Mesothelial cell of epicardium (in vitro differentiated cells): ENCODE measurements around the gene PTPRN2. TPM values are rescaled to one million over a fixed set of nuclear protein-coding genes. Genes with fewer than 3 reads are reported as not detected.

Source experiments
- DNase-seq, 2 experiments: peaks; one replicate each; pipeline ENCODE4 v3.0.0; 2021; ENCODE audit warnings: low spot score in 2 of 2; ENCODE audit not compliant: unreplicated experiment in 2 of 2
- H3K27ac Mint-ChIP-seq: 2 replicates; pipeline ENCODE4 v1.8.0; 2021; ENCODE audit warnings: mixed read lengths
- H3K27me3 Mint-ChIP-seq: 2 replicates; pipeline ENCODE4 v1.8.0; 2021; ENCODE audit warnings: low read depth, mixed read lengths
- H3K36me3 Mint-ChIP-seq: 2 replicates; pipeline ENCODE4 v1.8.0; 2021; ENCODE audit warnings: mixed read lengths
- H3K4me1 Mint-ChIP-seq: 2 replicates; pipeline ENCODE4 v1.8.0; 2021; ENCODE audit warnings: mixed read lengths
- H3K4me3 Mint-ChIP-seq: 2 replicates; pipeline ENCODE4 v1.8.0; 2021; ENCODE audit warnings: mild to moderate bottlenecking, moderate library complexity, mixed read lengths
- H3K9me3 Mint-ChIP-seq: 2 replicates; pipeline ENCODE4 v1.8.0; 2021; ENCODE audit warnings: mixed read lengths
- total RNA-seq: library from RNA; stranded (reverse); gene quantifications from 3 replicates; pipeline ENCODE4 v1.2.1, GENCODE V29; 2021
- TF ChIP-seq, protein P1 (sequence below): fragments of 200-600 bp; sonication (generic); IDR thresholded peaks from one replicate; pipeline ENCODE4 v1.5.0; 2021; ENCODE audit warnings: antibody characterized with exemption; ENCODE audit not compliant: unreplicated experiment

Gene PTPRN2
- total RNA-seq, 1 donor from 2014 or later: 2.2 TPM

GRCh38 chr7:157543276-157543675, 1044.3 kb downstream of the PTPRN2 start:
- Mint-ChIP-seq H3K4me3 (no peak overlapping the region), H3K27ac (no peak overlapping the region), H3K36me3 (no peaks in the 10 kb centered on the region), H3K4me1 (no peaks in the 10 kb centered on the region), H3K27me3 (peaks cover 21% of the 10 kb centered on the region), H3K9me3 (no peaks in the 10 kb centered on the region)
- no peak for DNase-seq
- TF ChIP-seq, protein P1, sequence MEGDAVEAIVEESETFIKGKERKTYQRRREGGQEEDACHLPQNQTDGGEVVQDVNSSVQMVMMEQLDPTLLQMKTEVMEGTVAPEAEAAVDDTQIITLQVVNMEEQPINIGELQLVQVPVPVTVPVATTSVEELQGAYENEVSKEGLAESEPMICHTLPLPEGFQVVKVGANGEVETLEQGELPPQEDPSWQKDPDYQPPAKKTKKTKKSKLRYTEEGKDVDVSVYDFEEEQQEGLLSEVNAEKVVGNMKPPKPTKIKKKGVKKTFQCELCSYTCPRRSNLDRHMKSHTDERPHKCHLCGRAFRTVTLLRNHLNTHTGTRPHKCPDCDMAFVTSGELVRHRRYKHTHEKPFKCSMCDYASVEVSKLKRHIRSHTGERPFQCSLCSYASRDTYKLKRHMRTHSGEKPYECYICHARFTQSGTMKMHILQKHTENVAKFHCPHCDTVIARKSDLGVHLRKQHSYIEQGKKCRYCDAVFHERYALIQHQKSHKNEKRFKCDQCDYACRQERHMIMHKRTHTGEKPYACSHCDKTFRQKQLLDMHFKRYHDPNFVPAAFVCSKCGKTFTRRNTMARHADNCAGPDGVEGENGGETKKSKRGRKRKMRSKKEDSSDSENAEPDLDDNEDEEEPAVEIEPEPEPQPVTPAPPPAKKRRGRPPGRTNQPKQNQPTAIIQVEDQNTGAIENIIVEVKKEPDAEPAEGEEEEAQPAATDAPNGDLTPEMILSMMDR: no peak

- no peak overlapping the region for H3K4me3 Mint-ChIP-seq
- H3K27me3 Mint-ChIP-seq: peaks cover 28% of the 10 kb centered on the region
- H3K4me1 Mint-ChIP-seq: no peaks in the 10 kb centered on the region
- H3K27ac Mint-ChIP-seq: no peak overlapping the region
- DNase-seq: no peak
- TF ChIP-seq, protein P1: no peak
- H3K36me3 Mint-ChIP-seq: no peaks in the 10 kb centered on the region
- H3K9me3 Mint-ChIP-seq: no peaks in the 10 kb centered on the region
Observed at GRCh38 chr7:157542068-157543021, 1045.3 kb downstream of the PTPRN2 start.

GRCh38 chr7:157541295-157542067, 1046.1 kb downstream of the PTPRN2 start:
- Mint-ChIP-seq H3K4me3 (no peak overlapping the region), H3K9me3 (no peaks in the 10 kb centered on the region), H3K36me3 (no peaks in the 10 kb centered on the region)

DNA sequence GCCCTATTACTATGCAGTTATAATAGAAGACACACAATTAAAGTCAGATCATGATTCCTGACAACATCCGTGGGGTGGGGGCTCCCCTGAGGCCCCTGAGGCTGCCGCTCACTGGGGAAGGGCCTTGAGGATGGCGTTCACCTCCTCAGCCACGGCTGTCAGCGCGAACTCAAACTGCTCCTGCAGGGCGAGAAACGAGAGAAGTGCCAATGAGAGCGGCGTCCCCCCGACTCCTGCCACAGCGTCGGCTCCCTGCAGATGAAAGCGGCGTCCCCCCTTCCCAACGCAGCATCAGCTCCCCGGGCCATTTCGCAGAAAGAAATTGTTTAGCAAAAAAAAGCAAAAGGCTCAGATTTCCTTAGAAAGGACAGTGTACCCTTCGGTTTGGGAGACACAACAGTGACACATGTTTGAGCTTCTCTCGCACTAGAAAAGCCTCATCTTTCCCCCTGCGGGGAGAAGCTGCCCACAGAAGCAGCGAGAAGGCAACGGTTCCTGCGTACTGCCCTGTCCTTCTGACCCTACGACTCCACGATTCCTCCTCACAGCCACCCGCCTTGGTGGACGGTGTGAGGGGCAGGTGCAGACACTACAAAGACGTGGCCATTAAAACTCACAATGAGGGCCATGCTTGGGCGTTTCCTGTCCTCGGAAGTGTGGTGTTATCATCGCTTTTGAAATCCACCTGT, 1046.9 kb downstream of the PTPRN2 start:
- TF ChIP-seq, protein P1: no peak
- no peaks in the 10 kb centered on the region for H3K4me1 Mint-ChIP-seq
- no peak overlapping the region for H3K27ac Mint-ChIP-seq
- H3K4me3 Mint-ChIP-seq: no peak overlapping the region
- peaks cover 35% of the 10 kb centered on the region for H3K27me3 Mint-ChIP-seq
- H3K9me3 Mint-ChIP-seq: no peaks in the 10 kb centered on the region
- H3K36me3 Mint-ChIP-seq: no peaks in the 10 kb centered on the region
- DNase-seq: no peak

More at GRCh38 chr7:157541295-157542067, 1046.1 kb downstream of the PTPRN2 start:
- Mint-ChIP-seq H3K27ac (no peak overlapping the region), H3K4me1 (no peaks in the 10 kb centered on the region), H3K27me3 (peaks cover 33% of the 10 kb centered on the region)
- TF ChIP-seq, protein P1: no peak
- no peak for DNase-seq

DNA sequence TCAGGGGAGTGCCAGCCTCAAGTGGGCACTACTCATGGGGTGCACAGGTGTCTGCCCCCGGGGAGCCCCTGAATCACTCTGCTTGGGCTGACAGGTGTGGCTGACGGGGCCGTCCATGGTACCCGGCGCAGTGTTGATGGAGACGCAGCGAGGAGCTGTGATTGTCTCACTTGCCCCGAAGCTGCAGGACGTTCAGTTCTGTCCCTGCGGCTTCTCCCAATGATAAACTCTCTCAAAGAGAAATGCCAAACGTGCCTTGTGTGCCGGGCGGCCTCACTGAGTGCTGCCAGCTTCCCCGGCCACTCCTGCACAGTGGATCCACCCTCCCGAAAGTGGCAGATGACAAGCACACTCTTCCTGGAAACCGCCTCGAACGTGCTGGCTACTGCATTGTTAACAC, 1047.6 kb downstream of the PTPRN2 start:
- H3K4me1 Mint-ChIP-seq: no peaks in the 10 kb centered on the region

More for the DNA sequence above, 1047.6 kb downstream of the PTPRN2 start:
- Mint-ChIP-seq H3K36me3 (no peaks in the 10 kb centered on the region), H3K9me3 (no peaks in the 10 kb centered on the region), H3K27ac (no peak overlapping the region), H3K27me3 (peaks cover 37% of the 10 kb centered on the region), H3K4me3 (no peak overlapping the region)
- TF ChIP-seq, protein P1: no peak
- DNase-seq: no peak
